Suprapubic skin (tissue), 4 donors: Measurements from ENCODE around the gene ZNF655. TPM values are rescaled to one million over a fixed set of nuclear protein-coding genes. Genes with fewer than 3 reads are reported as not detected.
A peak's percentile ranks its signal among the peaks of the same experiment; 100 is the strongest.

Source experiments
- DNase-seq, 2 donors: peaks; one replicate each; pipeline ENCODE4 v3.0.0-alpha.2; 2019; ENCODE audit warnings: low spot score in 2 of 2
- H3K27ac ChIP-seq: fragments of 200-600 bp; sonication (generic); one replicate; pipeline ENCODE4 v1.5.1; 2019
- H3K27me3 ChIP-seq: fragments of 200-600 bp; sonication (generic); one replicate; pipeline ENCODE4 v1.5.1; 2019
- H3K36me3 ChIP-seq: fragments of 200-600 bp; sonication (generic); one replicate; pipeline ENCODE4 v1.5.1; 2019
- H3K4me1 ChIP-seq: fragments of 200-600 bp; sonication (generic); one replicate; pipeline ENCODE4 v1.5.1; 2019
- H3K4me3 ChIP-seq: fragments of 200-600 bp; sonication (generic); one replicate; pipeline ENCODE4 v1.5.1; 2019; ENCODE audit warnings: mild to moderate bottlenecking
- H3K9me3 ChIP-seq: fragments of 200-600 bp; sonication (generic); one replicate; pipeline ENCODE4 v1.5.1; 2019
- EP300 ChIP-seq: sonication (generic); formaldehyde crosslinking; IDR thresholded peaks from one replicate; pipeline ENCODE4 v1.6.1; 2017; ENCODE audit warnings: antibody characterized with exemption
- POLR2A ChIP-seq, 2 donors: fragments of 450-650 bp; IDR thresholded peaks; one replicate each; pipeline ENCODE4 v1.6.1; 2017; ENCODE audit warnings: antibody characterized with exemption in 2 of 2, mild to moderate bottlenecking in 2 of 2, moderate library complexity in 2 of 2
- POLR2AphosphoS5 ChIP-seq, 3 donors: sonication (generic); formaldehyde crosslinking; IDR thresholded peaks; one replicate each; pipeline ENCODE4 v1.6.1; 2017; ENCODE audit warnings: antibody characterized with exemption in 3 of 3
- WGBS: methylation state at CpG from one replicate; pipeline ENCODE4 v1.1.5; 2018; 5-methylcytosine and 5-hydroxymethylcytosine counted together
- total RNA-seq, 4 donors: library from RNA; depleted of rRNA; stranded (reverse); fragments of >200 nt; gene quantifications; one replicate each; pipeline ENCODE4 v1.1.0, GENCODE V29; 2016
- TF ChIP-seq, protein P1 (sequence below), 2 donors: fragments of 200-600 bp in 1 of 2; fragments of 450-650 bp in 1 of 2; sonication (generic) in 1 of 2; IDR thresholded peaks; one replicate each; pipeline ENCODE4 v1.5.1; 2016 to 2019; ENCODE audit warnings: antibody characterized with exemption in 2 of 2, mild to moderate bottlenecking in 1 of 2, moderate library complexity in 1 of 2

The ZNF655 gene
- total RNA-seq, 4 donors from 2014 or later, result 122 to 240 (median 146) TPM

DNA sequence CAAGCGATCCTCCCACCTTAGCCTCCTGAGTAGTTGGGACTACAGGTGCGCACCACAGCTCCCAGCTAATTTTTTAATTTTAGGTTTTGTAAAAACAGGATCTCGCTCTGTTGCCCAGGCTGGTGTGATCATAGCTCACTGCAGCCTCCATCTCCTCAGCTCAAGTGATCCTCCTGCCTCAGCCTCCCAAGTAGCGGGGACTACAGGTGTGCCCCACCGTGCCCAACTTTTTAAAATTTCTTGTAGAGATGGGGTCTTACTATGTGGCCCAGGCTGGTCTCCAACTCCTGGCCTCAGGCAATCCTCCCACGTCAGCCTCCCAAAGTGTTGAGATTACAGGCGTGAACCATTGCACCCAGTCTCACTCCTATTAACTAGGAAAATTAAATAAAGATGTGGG is 47.1 kb downstream of the ZNF655 start:
- no peaks in the 10 kb centered on the region for H3K9me3 ChIP-seq
- TF ChIP-seq POLR2A (IDR thresholded peaks at IDR 0.05), result no peak
- no peak for TF ChIP-seq POLR2AphosphoS5 (IDR thresholded peaks at IDR 0.05)
- no peak for TF ChIP-seq EP300
- TF ChIP-seq, protein P1, sequence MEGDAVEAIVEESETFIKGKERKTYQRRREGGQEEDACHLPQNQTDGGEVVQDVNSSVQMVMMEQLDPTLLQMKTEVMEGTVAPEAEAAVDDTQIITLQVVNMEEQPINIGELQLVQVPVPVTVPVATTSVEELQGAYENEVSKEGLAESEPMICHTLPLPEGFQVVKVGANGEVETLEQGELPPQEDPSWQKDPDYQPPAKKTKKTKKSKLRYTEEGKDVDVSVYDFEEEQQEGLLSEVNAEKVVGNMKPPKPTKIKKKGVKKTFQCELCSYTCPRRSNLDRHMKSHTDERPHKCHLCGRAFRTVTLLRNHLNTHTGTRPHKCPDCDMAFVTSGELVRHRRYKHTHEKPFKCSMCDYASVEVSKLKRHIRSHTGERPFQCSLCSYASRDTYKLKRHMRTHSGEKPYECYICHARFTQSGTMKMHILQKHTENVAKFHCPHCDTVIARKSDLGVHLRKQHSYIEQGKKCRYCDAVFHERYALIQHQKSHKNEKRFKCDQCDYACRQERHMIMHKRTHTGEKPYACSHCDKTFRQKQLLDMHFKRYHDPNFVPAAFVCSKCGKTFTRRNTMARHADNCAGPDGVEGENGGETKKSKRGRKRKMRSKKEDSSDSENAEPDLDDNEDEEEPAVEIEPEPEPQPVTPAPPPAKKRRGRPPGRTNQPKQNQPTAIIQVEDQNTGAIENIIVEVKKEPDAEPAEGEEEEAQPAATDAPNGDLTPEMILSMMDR (IDR thresholded peaks at IDR 0.05), result no peak
- H3K4me1 ChIP-seq, result no peaks in the 10 kb centered on the region
- H3K36me3 ChIP-seq, result no peaks in the 10 kb centered on the region
- DNase-seq, result no peak
- no peaks in the 10 kb centered on the region for H3K27me3 ChIP-seq
- WGBS, result 83% methylated on average over 7 of the region's 7 CpGs
- H3K4me3 ChIP-seq, result no peak overlapping the region
- H3K27ac ChIP-seq, result no peak overlapping the region

DNA sequence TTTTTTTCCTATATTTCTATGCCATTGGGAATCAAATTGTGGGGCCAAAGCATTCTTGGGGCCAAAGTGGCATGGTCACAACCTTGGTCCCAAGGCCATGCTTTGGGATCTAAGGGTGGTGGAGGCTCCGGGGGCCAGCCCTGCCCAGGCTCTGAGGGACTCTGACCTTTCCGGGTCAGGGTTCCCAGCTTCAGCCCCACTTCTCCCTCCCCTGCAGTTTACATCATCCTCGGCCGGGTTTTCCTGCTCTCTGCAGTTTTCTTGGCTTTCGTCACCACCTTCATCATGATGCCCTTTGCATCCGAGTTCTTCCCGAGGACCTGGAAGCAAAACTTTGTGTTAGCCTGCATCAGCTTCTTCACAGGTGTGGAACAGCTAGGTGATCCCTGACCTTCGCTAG is 48.1 kb downstream of the ZNF655 start:
- H3K36me3 ChIP-seq, result no peaks in the 10 kb centered on the region
- TF ChIP-seq POLR2AphosphoS5 (IDR thresholded peaks at IDR 0.05) (no peak), POLR2A (IDR thresholded peaks at IDR 0.05) (no peak), EP300 (no peak)
- TF ChIP-seq, protein P1 (IDR thresholded peaks at IDR 0.05), result no peak
- no peak for DNase-seq
- H3K27me3 ChIP-seq, result no peaks in the 10 kb centered on the region
- H3K4me3 ChIP-seq, result no peak overlapping the region
- WGBS, result 89% methylated on average over 8 of the region's 8 CpGs
- H3K4me1 ChIP-seq, result no peaks in the 10 kb centered on the region
- H3K27ac ChIP-seq, result no peak overlapping the region
- no peaks in the 10 kb centered on the region for H3K9me3 ChIP-seq

DNA sequence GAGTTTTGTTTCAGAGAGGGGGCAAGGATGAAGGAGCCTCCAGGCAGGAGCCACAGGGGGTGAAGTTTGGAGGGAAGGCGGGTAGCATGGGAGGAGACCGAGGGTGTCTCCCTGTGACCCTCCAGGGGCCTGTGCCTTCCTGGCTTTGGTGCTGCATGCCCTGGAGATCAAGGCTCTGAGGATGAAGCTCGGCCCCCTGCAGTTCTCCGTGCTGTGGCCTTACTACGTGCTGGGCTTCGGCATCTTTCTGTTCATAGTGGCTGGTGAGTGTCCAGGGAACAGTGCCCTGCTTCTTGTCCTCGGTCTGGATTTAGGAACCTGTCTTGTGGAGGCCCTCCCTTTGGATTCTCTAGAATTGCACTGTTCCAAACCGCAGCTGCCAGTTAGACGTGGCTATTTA is 49.1 kb downstream of the ZNF655 start:
- Histone ChIP-seq H3K4me3 (no peak overlapping the region), H3K27me3 (no peaks in the 10 kb centered on the region), H3K9me3 (no peaks in the 10 kb centered on the region), H3K4me1 (no peaks in the 10 kb centered on the region), H3K36me3 (no peaks in the 10 kb centered on the region), H3K27ac (no peak overlapping the region)
- TF ChIP-seq, protein P1 (IDR thresholded peaks at IDR 0.05), result no peak
- no peak for TF ChIP-seq POLR2AphosphoS5 (IDR thresholded peaks at IDR 0.05)
- 79% methylated on average over 9 of the region's 9 CpGs for WGBS
- DNase-seq, result no peak

- Histone ChIP-seq H3K27ac (no peak overlapping the region), H3K4me3 (no peak overlapping the region), H3K4me1 (peaks cover 20% of the 10 kb centered on the region), H3K9me3 (no peaks in the 10 kb centered on the region), H3K27me3 (no peaks in the 10 kb centered on the region), H3K36me3 (peaks cover 11% of the 10 kb centered on the region)
- no peak for DNase-seq
- 68% methylated on average over 3 of the region's 3 CpGs for WGBS
- no peak for TF ChIP-seq POLR2A (IDR thresholded peaks at IDR 0.05)
- TF ChIP-seq EP300, result no peak
- TF ChIP-seq POLR2AphosphoS5 (IDR thresholded peaks at IDR 0.05), result no peak
- TF ChIP-seq, protein P1 (IDR thresholded peaks at IDR 0.05), result no peak
Measured at GRCh38 chr7:99614495-99614894, 56.1 kb downstream of the ZNF655 start.

GRCh38 chr7:99615989-99616358 is 57.5 kb downstream of the ZNF655 start:
- H3K27me3 ChIP-seq, result no peaks in the 10 kb centered on the region
- no peak for TF ChIP-seq POLR2AphosphoS5 (IDR thresholded peaks at IDR 0.05)
- TF ChIP-seq, protein P1 (IDR thresholded peaks at IDR 0.05), result no peak
- no peak for TF ChIP-seq POLR2A (IDR thresholded peaks at IDR 0.05)
- TF ChIP-seq EP300, result no peak
- no peaks in the 10 kb centered on the region for H3K9me3 ChIP-seq
- peaks cover 26% of the 10 kb centered on the region for H3K36me3 ChIP-seq
- peaks cover 20% of the 10 kb centered on the region for H3K4me1 ChIP-seq
- DNase-seq, result no peak
- peak overlapping the region; percentile 75 for H3K4me3 ChIP-seq
- no peak overlapping the region for H3K27ac ChIP-seq
- WGBS, result 84% methylated on average over 5 of the region's 5 CpGs
